Muscle of arm (tissue), 12 donors: ENCODE data around the gene JSRP1. TPM values are rescaled to one million over a fixed set of nuclear protein-coding genes. Genes with fewer than 3 reads are reported as not detected.

Source experiments
- DNase-seq: peaks from one replicate; pipeline ENCODE4 v3.0.0-alpha.2; 2013
- polyA plus RNA-seq, 12 donors: library from polyadenylated mRNA; unstranded; fragments of 120-200 nt; gene quantifications; one replicate each; pipeline ENCODE4 v1.2.1, GENCODE V29; 2013; ENCODE audit not compliant: insufficient read length in 12 of 12

Gene JSRP1
- polyA plus RNA-seq, 12 donors, result 28.5 to 107 (median 53.7) TPM; not detected in 1

GRCh38 chr19:2269244-2270156, 13.3 kb upstream of the JSRP1 start:
- peak; percentile 97 for DNase-seq

DNA sequence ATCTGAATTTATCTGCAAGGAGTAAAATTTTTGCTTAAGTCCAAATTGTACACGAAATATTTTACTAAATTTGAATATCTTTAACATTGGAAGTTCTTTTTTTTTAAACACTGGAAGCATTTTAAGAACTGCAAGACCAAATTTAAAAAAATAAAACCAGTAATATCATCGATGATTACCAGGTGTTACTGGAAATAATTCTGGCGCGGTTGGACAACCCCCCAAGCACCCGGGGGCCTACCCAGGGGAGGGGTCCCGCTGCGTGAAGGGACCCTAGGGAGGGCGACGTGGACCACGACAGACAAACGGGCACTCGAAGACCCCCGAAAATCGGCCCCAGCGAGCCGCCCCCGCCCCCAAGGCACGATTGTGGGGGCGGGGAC, 12.6 kb upstream of the JSRP1 start:
- DNase-seq, result no peak

DNA sequence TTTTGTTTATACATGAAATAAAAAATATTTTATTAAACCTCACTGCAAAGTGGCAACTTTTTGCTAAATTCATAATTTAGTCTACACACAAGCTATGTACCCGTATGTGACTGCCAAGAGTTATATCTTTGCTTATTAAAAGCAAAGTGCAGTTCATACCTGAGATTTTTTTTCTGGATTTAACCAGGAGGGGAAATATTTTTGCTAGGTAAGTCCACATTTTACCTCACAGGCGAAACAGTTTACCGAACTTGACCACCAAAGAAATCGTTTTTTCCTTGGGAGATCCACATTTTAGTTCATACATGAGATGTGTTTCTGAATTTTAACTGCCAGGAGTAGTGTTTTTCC, 12.2 kb upstream of the JSRP1 start:
- DNase-seq, result no peak

DNA sequence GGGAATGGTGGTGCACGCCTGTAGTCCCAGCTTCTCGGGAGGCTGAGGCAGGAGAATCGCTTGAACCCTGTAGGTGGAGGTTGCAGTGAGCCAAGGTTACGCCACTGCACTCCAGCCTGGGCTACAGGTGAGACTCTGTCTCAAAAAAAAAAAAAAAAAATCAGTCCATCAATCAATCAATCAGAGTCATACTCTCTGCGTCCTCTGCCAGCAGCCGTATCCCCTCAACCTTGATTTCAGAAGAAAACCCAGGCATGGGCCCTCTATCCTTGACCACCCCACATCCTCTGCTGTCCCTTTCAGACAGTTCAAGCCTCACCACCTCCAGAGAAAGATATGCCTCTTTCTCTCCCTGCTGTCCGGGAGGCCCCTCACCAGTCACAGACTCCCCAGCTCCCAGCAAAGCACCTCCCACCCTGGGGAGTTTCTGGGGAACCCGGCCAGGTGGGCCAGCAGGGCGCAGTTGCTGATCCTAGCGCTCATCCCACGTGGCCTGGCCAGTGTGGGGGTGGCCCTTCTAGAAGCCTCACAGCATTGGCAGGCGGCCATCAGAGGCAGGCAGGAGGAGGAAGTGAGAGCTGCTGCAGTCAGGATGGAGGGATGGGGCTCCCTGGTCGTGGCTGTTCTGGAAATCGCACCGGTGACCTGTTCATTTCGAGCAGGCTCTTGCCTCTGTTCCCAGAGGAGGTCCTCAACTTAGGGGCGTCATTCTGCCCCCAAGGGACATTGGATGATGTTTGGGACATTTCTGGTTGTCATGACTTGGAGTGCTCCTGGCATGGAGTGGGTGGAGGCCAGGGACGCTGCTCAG, 10.2 kb upstream of the JSRP1 start:
- peak; percentile 63 for DNase-seq

DNA sequence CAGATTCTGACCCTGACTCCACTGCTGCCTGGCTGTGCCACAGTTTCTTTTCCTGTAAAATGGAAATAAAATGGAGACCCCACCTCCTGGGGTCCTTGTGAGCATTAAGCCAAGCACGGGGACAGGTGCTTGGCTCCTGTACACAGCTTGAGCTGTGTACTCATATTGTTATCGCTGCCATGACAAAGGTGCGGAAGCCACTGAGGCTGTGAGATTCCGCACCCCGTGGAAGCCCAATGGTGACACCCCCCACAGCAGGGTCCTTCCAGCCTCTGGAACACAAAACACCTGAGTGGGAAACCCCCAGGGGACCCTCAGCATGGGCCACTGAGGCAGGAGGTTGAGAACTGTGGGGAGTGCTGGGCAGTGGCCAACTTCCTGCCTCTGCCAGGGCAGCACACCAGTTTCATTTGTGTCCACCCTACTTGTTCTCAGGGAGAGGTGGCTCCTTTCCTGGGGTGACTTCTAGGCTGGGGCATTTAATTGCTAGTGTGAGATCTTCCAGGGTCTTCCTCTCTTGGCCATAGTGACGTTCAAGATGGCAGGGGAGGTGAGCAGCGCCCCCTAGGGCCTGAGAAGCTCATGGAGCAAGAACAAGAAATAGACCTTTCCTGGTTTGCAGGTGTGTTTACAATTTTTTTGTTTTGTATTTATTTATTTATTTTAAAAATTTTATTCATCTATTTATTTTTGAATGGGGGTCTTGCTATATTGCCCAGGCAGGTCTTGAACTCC, 5.4 kb upstream of the JSRP1 start:
- no peak for DNase-seq

DNA sequence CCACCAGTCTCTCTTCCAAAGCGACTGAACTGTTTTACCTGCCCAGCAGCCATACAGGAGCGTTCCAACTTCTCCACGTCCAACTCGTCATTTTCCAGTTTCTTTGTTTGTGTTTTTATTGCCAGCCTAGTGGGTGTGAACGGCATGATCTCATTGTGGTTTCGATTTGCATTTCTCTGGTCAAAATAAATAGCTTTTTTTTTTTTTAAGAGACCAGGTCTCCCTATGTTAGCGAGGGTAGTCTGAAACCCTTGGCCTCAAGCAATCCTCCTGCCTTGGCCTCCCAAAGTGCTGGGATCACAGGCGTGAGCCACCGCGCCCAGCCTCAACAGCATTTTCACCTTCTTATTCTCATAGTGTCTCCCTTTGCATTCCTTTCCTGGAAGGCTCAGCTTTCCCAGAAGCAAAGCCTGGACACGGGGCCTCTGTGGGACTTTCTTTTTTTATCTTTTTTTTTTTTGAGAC, 4.2 kb upstream of the JSRP1 start:
- no peak for DNase-seq

DNA sequence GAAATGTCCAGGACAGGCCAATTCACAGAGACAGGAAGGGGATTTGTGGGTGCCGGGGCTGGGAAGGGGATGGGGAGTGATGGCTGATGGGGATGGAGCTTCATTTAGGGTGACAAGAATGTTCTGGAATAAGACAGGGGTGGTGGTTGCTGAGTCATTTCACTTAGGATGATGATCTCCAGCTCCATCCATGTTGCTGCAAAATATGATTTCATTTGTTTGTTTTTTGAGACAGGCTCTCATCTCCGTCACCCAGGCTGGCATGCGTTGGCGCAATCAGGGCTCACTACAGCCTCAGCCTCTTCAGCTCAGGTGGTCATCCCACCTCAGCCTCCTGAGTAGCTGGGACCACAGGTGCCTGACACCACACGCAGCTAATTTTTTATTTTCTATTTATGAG, 3.1 kb upstream of the JSRP1 start:
- DNase-seq, result no peak

- no peak for DNase-seq
These were observed 938 bp downstream of the JSRP1 start for GRCh38 chr19:2255112-2255845.

- DNase-seq, result no peak
These were observed 1.9 kb downstream of the JSRP1 start for GRCh38 chr19:2254064-2254872.

- DNase-seq, result no peak
These were observed 2.8 kb downstream of the JSRP1 start for GRCh38 chr19:2253106-2254063.

DNA sequence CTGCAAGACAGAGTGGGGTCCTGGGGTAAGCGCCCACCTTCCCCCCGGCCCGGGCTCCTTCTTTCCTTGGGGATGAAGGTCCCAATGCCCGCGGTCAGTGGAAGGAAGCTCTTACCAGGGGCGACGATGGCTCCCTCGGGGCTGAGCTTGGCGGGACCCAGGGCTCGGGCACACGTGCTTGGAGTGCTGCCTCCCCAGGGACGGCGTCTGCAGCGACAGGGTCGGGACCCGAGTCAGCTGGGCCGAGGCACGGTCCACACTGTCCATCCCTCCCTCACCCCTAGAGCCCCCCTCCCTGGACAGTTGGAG, 3.5 kb downstream of the JSRP1 start:
- DNase-seq, result no peak

- DNase-seq, result no peak
These were observed 4.0 kb downstream of the JSRP1 start for GRCh38 chr19:2252055-2252796.

GRCh38 chr19:2251106-2252054, 4.8 kb downstream of the JSRP1 start:
- DNase-seq, result no peak

- DNase-seq, result no peak
These were observed 5.5 kb downstream of the JSRP1 start for GRCh38 chr19:2250766-2251105.

DNA sequence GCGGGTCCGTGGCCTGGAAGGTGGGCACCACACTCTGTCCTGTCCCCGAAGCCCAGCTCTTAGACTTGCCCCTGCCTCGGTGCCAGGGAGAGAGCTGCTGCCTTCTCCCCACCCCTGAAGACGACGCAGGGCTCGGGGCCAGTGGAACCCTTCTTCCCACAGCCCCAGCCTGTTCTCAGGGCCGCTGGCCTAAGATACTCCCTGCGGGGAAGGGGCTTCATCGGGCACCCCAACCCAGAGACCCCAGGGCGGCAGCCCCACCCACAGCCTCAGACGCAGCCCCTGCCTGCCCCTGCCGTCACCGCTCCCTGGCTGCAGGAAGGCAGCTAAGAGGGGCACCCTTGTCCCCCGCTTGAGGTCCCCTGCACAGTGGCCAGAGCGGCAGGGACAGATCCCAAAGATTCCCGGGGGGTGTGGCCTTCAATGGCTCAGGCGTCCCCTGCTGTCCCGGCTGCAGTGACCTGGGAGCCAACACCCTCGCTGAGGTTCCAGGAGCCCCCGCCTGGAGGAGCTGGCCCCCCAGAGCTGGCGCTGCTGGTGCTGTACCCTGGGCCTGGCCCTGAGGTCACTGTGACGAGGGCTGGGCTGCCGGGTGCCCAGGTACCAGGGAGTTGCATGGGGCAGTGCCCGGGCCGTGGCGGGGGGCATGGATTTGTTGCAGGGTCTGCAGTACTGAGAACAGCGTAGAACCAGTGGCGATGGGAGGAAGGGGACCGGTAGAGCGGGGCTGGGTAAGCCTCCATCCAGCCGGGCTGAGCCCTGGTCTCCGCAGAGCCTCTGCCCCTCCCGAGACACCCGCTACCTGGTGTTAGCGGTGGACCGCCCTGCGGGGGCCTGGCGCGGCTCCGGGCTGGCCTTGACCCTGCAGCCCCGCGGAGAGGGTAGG, 6.1 kb downstream of the JSRP1 start:
- DNase-seq, result no peak

DNA sequence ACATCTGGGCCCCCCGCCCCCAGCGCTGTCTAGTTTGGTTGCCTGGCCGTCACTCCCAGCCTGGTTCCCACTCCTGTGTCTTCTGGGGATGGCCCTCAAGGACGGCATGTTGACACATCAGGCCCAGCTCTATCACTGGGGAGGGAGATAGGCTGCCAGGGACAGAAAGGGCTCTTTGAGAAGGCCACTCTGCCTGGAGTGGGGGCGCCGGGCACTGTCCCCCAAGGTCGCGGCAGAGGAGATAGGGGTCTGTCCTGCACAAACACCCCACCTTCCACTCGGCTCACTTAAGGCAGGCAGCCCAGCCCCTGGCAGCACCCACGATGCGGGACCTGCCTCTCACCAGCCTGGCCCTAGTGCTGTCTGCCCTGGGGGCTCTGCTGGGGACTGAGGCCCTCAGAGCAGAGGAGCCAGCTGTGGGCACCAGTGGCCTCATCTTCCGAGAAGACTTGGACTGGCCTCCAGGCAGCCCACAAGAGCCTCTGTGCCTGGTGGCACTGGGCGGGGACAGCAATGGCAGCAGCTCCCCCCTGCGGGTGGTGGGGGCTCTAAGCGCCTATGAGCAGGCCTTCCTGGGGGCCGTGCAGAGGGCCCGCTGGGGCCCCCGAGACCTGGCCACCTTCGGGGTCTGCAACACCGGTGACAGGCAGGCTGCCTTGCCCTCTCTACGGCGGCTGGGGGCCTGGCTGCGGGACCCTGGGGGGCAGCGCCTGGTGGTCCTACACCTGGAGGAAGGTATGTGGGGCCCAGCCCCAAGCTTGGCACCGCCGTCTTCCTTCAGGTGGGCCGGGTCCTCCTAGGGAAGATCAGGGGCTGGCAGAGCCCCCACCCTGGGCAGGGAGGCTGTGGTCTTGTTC, 7.0 kb downstream of the JSRP1 start, which contains the start of gene AMH:
TSS of gene AMH (plus strand) at position 314 of the 857 bp plus-strand sequence. CDS start at position 324, 10 bp downstream.
- no peak for DNase-seq
